Calu3 (cell line): Measurements from ENCODE around the gene NPIPB8. TPM values are rescaled to one million over a fixed set of nuclear protein-coding genes. Genes with fewer than 3 reads are reported as not detected.
"Not testable (repeated sequence)": the region's sequence is repeated elsewhere in the genome, so short reads cannot be mapped to it uniquely, and the experiment has no call there.

Source experiments
- BruUV-seq: library from RNA; stranded (reverse); fragments of 400-500 nt; replicated peaks from 2 replicates; lab custom pipeline; 2021; lab: Mats Ljungman, UMichigan
- CTCF ChIA-PET: fragments of 300-600 bp; sonication (Branson Sonifier 250); formaldehyde crosslinking; loops from one replicate; lab custom pipeline; 2022; ENCODE audit warnings: antibody characterized with exemption; lab: Charles Lee
- DNase-seq: peaks from one replicate; pipeline ENCODE4 v3.0.0; 2022
- H3K27ac Mint-ChIP-seq: one replicate; pipeline ENCODE4 v1.8.0; 2022; ENCODE audit warnings: mixed read lengths; ENCODE audit not compliant: unreplicated experiment
- H3K27me3 Mint-ChIP-seq: one replicate; pipeline ENCODE4 v1.8.0; 2022; ENCODE audit warnings: mixed read lengths; ENCODE audit not compliant: unreplicated experiment
- H3K36me3 Mint-ChIP-seq: one replicate; pipeline ENCODE4 v1.8.0; 2022; ENCODE audit warnings: mild to moderate bottlenecking, moderate library complexity, mixed read lengths; ENCODE audit not compliant: insufficient read depth, unreplicated experiment
- H3K4me1 Mint-ChIP-seq: one replicate; pipeline ENCODE4 v1.8.0; 2022; ENCODE audit warnings: mild to moderate bottlenecking, low read depth, mixed read lengths; ENCODE audit not compliant: unreplicated experiment
- H3K4me3 Mint-ChIP-seq: one replicate; pipeline ENCODE4 v1.8.0; 2022; ENCODE audit warnings: mild to moderate bottlenecking, low read depth, moderate library complexity, mixed read lengths; ENCODE audit not compliant: unreplicated experiment
- H3K9me3 Mint-ChIP-seq: one replicate; pipeline ENCODE4 v1.8.0; 2022; ENCODE audit warnings: low read depth, mixed read lengths; ENCODE audit not compliant: unreplicated experiment
- intact Hi-C: fragments of 100-400 bp; cut with micrococcal nuclease; formaldehyde crosslinking; loops from one replicate; pipeline ENCODE4 v1.10.0; 2022; ENCODE audit not compliant: unreplicated experiment
- total RNA-seq: library from RNA; stranded (reverse); gene quantifications from 2 replicates; pipeline ENCODE4 v1.2.3, GENCODE V29; 2022
- TF ChIP-seq, protein P1 (sequence below): fragments of 200-600 bp; IDR thresholded peaks from one replicate; pipeline ENCODE4 v1.8.0; 2022; ENCODE audit warnings: antibody characterized with exemption; ENCODE audit not compliant: unreplicated experiment

The NPIPB8 gene
- total RNA-seq, 1 experiment from 2014 or later: 1.2 TPM

DNA sequence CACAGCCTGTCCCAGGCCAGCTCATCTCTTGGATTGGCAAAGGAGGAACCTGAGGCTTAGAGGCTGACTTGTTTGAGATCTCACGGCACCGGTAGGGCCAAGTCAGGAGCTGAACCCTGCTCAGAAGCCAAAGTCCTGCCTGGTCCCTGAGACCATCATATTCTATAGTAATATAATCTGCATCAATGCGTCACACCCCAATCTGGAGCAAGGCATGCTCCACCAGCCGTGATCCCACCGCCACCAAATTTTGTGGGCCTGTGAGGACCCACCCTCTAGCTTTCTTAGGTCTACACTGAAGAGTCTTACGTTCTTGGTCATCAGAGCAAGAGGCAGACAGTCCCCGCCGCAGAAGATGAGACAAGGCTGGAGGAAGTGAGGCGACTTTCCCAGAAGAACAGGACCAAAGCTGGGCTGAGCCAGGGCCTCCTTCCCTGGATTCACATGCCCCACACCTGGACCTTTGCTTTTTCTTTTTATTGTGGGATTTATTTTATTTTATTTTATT, 30.7 kb upstream of the NPIPB8 start:
- BruUV-seq: no TSS peak
- Mint-ChIP-seq H3K9me3 (no peaks in the 10 kb centered on the region), H3K4me3 (no peak overlapping the region), H3K36me3 (no peaks in the 10 kb centered on the region), H3K27ac (no peak overlapping the region), H3K27me3 (no peaks in the 10 kb centered on the region), H3K4me1 (no peaks in the 10 kb centered on the region)
- no peak for DNase-seq
- intact Hi-C loops: no loop called here
- TF ChIP-seq, protein P1, sequence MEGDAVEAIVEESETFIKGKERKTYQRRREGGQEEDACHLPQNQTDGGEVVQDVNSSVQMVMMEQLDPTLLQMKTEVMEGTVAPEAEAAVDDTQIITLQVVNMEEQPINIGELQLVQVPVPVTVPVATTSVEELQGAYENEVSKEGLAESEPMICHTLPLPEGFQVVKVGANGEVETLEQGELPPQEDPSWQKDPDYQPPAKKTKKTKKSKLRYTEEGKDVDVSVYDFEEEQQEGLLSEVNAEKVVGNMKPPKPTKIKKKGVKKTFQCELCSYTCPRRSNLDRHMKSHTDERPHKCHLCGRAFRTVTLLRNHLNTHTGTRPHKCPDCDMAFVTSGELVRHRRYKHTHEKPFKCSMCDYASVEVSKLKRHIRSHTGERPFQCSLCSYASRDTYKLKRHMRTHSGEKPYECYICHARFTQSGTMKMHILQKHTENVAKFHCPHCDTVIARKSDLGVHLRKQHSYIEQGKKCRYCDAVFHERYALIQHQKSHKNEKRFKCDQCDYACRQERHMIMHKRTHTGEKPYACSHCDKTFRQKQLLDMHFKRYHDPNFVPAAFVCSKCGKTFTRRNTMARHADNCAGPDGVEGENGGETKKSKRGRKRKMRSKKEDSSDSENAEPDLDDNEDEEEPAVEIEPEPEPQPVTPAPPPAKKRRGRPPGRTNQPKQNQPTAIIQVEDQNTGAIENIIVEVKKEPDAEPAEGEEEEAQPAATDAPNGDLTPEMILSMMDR: no peak
- CTCF ChIA-PET: no interaction called here

DNA sequence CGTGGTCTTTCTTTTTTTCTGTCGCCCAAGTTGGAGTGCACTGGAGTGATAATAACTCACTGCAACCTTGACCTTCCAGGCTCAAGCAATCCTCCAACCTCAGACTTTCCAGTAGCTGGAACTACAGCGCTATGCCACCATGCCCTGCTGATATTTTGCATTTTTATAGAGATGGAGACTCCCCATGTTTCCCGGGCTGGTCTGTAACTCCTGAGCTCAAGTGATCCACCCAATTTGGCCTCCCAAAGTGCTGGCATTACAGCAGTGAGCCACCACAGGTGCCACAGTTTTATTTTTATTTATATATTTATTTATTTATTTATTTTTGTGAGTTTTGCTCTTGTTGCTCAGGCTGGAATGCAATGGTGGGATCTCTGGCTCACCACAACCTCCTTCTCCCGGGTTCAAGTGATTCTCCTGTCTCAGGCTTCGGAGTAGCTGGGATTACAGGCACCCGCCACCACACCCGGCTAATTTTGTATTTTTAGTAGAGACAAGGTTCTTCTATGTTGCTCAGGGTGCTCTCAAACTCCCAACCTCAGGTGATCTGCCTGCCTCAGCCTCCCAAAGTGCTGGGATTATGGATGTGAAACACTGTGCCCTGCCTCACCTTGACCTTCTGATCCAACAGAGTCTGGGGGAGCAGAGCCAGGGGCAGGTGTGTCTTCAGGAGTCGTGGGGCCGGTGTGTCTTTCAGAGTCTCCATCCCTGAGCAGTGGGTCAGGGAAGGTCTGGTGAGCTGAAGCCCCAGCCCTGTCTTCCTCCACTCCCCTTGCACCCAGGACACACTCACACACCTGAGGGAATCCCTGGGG, 30.0 kb upstream of the NPIPB8 start:
- CTCF ChIA-PET, BruUV-seq, H3K27me3 Mint-ChIP-seq, H3K4me3 Mint-ChIP-seq, DNase-seq, intact Hi-C loops, H3K9me3 Mint-ChIP-seq, H3K36me3 Mint-ChIP-seq, H3K27ac Mint-ChIP-seq, H3K4me1 Mint-ChIP-seq: not testable (repeated sequence)

DNA sequence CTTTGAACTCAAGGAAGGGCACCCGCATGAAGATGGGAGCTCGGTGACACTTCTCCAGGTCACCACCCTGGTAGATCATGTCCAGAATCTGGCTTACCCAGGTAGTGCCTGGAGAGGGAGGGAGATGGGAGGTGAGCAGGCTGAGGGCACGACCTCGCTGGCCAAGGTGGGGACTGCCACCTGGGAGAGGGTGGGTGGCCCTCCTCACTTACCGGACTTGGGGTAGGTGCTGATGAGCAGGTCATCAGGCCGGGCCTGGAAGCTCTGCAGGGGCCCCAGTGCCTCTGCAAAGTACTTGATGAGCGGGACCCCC, 29.4 kb upstream of the NPIPB8 start:
- CTCF ChIA-PET, intact Hi-C loops, BruUV-seq, H3K4me1 Mint-ChIP-seq, H3K36me3 Mint-ChIP-seq, H3K27ac Mint-ChIP-seq, DNase-seq, H3K4me3 Mint-ChIP-seq, H3K27me3 Mint-ChIP-seq, H3K9me3 Mint-ChIP-seq: not testable (repeated sequence)

DNA sequence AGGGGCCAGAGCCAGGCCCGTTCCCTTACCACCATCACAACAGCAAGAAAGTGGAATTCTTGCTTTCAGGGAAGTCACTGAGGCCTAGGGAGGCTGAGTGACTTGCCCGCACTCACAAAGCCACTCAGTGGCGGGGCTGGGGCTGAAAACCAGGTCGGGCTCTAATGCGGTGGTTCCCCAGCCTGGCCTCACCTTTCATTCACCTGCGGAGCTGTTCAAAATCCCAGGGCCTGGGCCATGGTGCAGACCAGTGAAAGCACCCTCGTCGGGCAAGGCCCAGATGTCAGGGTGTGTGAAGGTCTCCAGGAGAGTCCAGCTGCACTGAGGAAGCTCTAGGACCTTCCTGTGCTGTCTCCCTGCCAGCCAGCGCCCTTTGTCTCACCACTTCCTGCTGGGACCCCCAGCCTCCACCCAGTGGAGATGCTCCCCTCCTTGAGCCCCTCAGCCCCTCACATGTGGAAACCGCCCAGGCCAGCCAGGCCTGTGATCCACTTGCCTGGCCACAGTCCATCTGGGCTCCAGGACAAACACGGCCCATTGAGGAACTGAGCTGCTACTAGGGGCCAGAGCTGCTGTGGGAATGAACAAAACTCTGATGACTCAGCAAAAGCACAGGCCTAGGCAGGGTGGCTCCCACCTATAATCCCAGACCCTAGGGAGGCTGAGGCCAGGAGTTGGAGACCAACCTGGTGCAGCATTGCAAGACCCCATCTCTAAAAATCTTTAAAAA, 28.8 kb upstream of the NPIPB8 start:
- H3K27me3 Mint-ChIP-seq, intact Hi-C loops, BruUV-seq, DNase-seq, H3K36me3 Mint-ChIP-seq, H3K27ac Mint-ChIP-seq, H3K4me3 Mint-ChIP-seq, H3K9me3 Mint-ChIP-seq, H3K4me1 Mint-ChIP-seq: not testable (repeated sequence)
- CTCF ChIA-PET: interaction anchor here (0.6 kb wide), 1 partner anchor 119 kb away, joined by 4 read pairs; no protein-coding TSS in a partner anchor

DNA sequence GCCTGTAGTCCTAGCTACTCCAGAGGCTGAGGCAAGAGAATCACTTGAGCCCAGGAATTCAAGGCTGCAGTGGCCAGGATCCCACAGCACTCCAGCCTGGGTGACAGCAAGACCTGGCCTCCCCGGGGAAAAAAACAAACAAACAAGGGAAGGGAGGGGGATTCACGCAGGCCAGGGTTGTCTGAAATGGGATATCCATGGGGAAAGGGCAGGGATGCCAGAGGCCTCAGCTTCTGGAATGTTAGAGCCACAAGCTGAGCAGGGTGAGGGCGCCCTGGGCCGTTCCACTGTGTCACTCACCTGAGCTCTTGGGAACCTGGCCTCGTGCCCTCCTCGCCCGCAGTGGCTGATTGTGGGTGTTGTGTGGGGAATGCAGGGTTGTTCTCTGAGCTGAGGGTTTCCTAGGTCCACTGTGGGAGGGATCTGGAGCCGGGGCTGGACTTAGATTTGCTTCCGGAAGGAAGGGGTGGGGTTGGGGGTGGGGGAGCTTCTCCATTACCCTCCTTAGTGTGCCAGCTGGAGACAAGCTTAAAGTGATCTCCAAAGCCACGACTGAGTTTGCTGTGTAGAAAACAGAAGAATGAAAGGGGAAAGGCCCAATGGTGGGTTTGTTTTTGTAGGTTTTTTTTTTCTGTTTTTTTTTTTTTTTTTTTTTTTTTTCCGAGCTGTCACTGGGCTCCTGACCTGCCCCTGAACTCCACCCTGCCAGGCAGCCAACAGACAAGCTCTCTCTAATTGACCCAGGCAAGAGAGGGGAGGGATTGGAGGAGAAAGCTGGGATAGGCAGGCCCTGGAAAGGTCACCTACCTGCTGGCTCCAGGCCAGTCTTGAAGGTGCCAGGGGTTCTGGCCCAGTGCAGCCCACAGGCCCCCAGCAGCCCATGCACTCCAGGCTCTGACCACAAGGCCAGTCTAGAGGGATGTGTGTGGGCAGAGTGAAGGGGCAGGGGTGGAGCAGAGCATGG, 28.0 kb upstream of the NPIPB8 start, which contains the start of gene SULT1A1:
Gene SULT1A1, minus strand, starts transcription at position 414 of the 964 bp plus-strand sequence. CDS start 1,189 bp downstream, outside the sequence.
- CTCF ChIA-PET: interaction anchor here (0.6 kb wide), 1 partner anchor 120 kb away, joined by 4 read pairs; no protein-coding TSS in a partner anchor
- H3K27ac Mint-ChIP-seq: no peak within 1 kb of the TSS
- H3K36me3 Mint-ChIP-seq: no peaks in the 10 kb centered on the region
- no peaks in the 10 kb centered on the region for H3K27me3 Mint-ChIP-seq
- BruUV-seq: no TSS peak
- DNase-seq: peak; percentile 43
- H3K4me3 Mint-ChIP-seq: no peak within 1 kb of the TSS
- intact Hi-C loops: no loop called here
- H3K4me1 Mint-ChIP-seq: no peaks in the 10 kb centered on the region
- TF ChIP-seq, protein P1: no peak
- no peaks in the 10 kb centered on the region for H3K9me3 Mint-ChIP-seq
